CD4-positive, alpha-beta T cell treated with Interleukin-15 for 1 hour (primary cell): ENCODE measurements around the gene EEF2K.
A peak's percentile ranks its signal among the peaks of the same experiment; 100 is the strongest.
"Not testable (repeated sequence)": the region's sequence is repeated elsewhere in the genome, so short reads cannot be mapped to it uniquely, and the experiment has no call there.

Source experiments
- DNase-seq: peaks from one replicate; pipeline ENCODE4 v3.0.0-alpha.2; 2020

The EEF2K gene

GRCh38 chr16:22213801-22214200, 7.7 kb downstream of the EEF2K start:
- no peak for DNase-seq

GRCh38 chr16:22214402-22214801, 8.3 kb downstream of the EEF2K start:
- no peak for DNase-seq

GRCh38 chr16:22214889-22215288, 8.8 kb downstream of the EEF2K start:
- no peak for DNase-seq

GRCh38 chr16:22216191-22216831, 10.2 kb downstream of the EEF2K start:
- DNase-seq, result no peak

- not testable (repeated sequence) for DNase-seq
Measured at GRCh38 chr16:22216832-22217225, 10.8 kb downstream of the EEF2K start.

- peak; percentile 49 for DNase-seq
Measured at GRCh38 chr16:22217890-22218730, 12.0 kb downstream of the EEF2K start.

GRCh38 chr16:22219389-22220068, 13.5 kb downstream of the EEF2K start:
- no peak for DNase-seq

- no peak for DNase-seq
Measured at GRCh38 chr16:22220069-22220440, 14.0 kb downstream of the EEF2K start.

GRCh38 chr16:22220714-22221113, 14.6 kb downstream of the EEF2K start:
- DNase-seq, result no peak

- DNase-seq, result no peak
Measured at GRCh38 chr16:22222006-22222405, 15.9 kb downstream of the EEF2K start.

- DNase-seq, result no peak
Measured at GRCh38 chr16:22222998-22223397, 16.9 kb downstream of the EEF2K start.

GRCh38 chr16:22225060-22225459, 19.0 kb downstream of the EEF2K start:
- DNase-seq, result no peak

- no peak for DNase-seq
Measured at GRCh38 chr16:22229889-22230288, 23.8 kb downstream of the EEF2K start.

GRCh38 chr16:22232277-22233036, 26.4 kb downstream of the EEF2K start:
- no peak for DNase-seq

GRCh38 chr16:22233037-22233372, 26.9 kb downstream of the EEF2K start:
- DNase-seq, result no peak

GRCh38 chr16:22235839-22236745, 30.0 kb downstream of the EEF2K start:
- DNase-seq, result no peak

- DNase-seq, result no peak
Measured at GRCh38 chr16:22239131-22239805, 33.2 kb downstream of the EEF2K start.

- no peak for DNase-seq
Measured at GRCh38 chr16:22240023-22240710, 34.1 kb downstream of the EEF2K start.

- no peak for DNase-seq
Measured at GRCh38 chr16:22250522-22250921, 44.4 kb downstream of the EEF2K start.

DNA sequence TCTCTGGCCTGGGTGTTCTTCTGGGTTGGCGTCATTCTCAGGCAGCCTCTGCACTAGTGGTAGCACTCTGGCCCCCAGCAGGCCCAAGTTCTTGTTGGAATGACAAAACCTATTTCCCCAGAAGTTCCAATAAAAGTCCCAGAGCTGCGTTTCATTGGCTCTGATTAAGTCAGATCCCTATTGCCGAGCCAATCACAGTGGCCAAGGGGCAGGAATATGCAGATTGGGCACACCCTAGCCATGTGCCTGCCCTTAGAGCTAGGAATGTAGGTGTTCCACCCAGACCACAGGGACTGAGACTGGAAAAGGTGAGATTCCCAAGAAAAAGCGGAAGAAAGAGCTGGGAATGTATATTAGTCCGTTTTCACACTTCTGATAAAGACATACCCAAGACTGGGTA, 46.2 kb downstream of the EEF2K start:
- DNase-seq, result no peak

- DNase-seq, result no peak
Measured at GRCh38 chr16:22253272-22253671, 47.2 kb downstream of the EEF2K start.
